Measurements from ENCODE around the gene MICU1. TPM values are rescaled to one million over a fixed set of nuclear protein-coding genes. Genes with fewer than 3 reads are reported as not detected.

The MICU1 gene
- total and polyA plus RNA-seq, 2 donors from 2014 or later, result 46.3 to 89.9 TPM

GRCh38 chr10:72515455-72515854, 110.4 kb downstream of the MICU1 start:
- FAIRE-seq, result no peak
- H3K4me1 ChIP-seq (ENCODE audit: control insufficient read depth in 2 of 3, insufficient read depth in 2 of 3, low read depth in 1 of 3, low read length in 3 of 3), result no peaks in the 10 kb centered on the region

GRCh38 chr10:72513910-72514309, 112.0 kb downstream of the MICU1 start:
- intact Hi-C loops (cut with DNase I), result no loop called here
- H3K4me3 ChIP-seq (ENCODE audit: low read length in 3 of 3), result no peak overlapping the region
- no peak overlapping the region for H3K9ac ChIP-seq (ENCODE audit: low read length in 3 of 3)
- no peaks in the 10 kb centered on the region for H3K9me3 ChIP-seq (ENCODE audit: control insufficient read depth in 2 of 3, insufficient read depth in 1 of 3, low read length in 3 of 3)
- no peak overlapping the region for H3K27ac ChIP-seq (ENCODE audit: low read depth in 2 of 2, low read length in 2 of 2)
- no peaks in the 10 kb centered on the region for H3K27me3 ChIP-seq (ENCODE audit: control insufficient read depth, insufficient read depth, low read length)
- H3K36me3 ChIP-seq (ENCODE audit: control insufficient read depth in 2 of 3, insufficient read depth in 3 of 3, low read length in 3 of 3), result no peaks in the 10 kb centered on the region
- no peaks in the 10 kb centered on the region for H3K4me1 ChIP-seq (ENCODE audit: control insufficient read depth in 2 of 3, insufficient read depth in 2 of 3, low read depth in 1 of 3, low read length in 3 of 3)
- FAIRE-seq (no peak), DNase-seq (no peak)
- TF ChIP-seq CTCF (IDR thresholded peaks at IDR 0.05; ENCODE audit: borderline replicate concordance, extremely low read depth, insufficient read depth), result no peak

More at GRCh38 chr10:72515455-72515854, 110.4 kb downstream of the MICU1 start:
- Histone ChIP-seq H3K27me3 (ENCODE audit: control insufficient read depth, insufficient read depth, low read length) (no peaks in the 10 kb centered on the region), H3K4me3 (ENCODE audit: low read length in 3 of 3) (no peak overlapping the region), H3K36me3 (ENCODE audit: control insufficient read depth in 2 of 3, insufficient read depth in 3 of 3, low read length in 3 of 3) (no peaks in the 10 kb centered on the region), H3K9me3 (ENCODE audit: control insufficient read depth in 2 of 3, insufficient read depth in 1 of 3, low read length in 3 of 3) (no peaks in the 10 kb centered on the region), H3K27ac (ENCODE audit: low read depth in 2 of 2, low read length in 2 of 2) (no peak overlapping the region), H3K9ac (ENCODE audit: low read length in 3 of 3) (no peak overlapping the region)
- TF ChIP-seq CTCF (IDR thresholded peaks at IDR 0.05; ENCODE audit: borderline replicate concordance, extremely low read depth, insufficient read depth), result no peak
- intact Hi-C loops (cut with DNase I), result no loop called here
- DNase-seq, result no peak

- intact Hi-C loops (cut with DNase I), result no loop called here
- Histone ChIP-seq H3K36me3 (ENCODE audit: control insufficient read depth in 2 of 3, insufficient read depth in 3 of 3, low read length in 3 of 3) (peaks cover 0 to 2% (median 0%) of the 10 kb centered on the region in 3 donors), H3K4me1 (ENCODE audit: control insufficient read depth in 2 of 3, insufficient read depth in 2 of 3, low read depth in 1 of 3, low read length in 3 of 3) (no peaks in the 10 kb centered on the region), H3K9me3 (ENCODE audit: control insufficient read depth in 2 of 3, insufficient read depth in 1 of 3, low read length in 3 of 3) (no peaks in the 10 kb centered on the region), H3K27me3 (ENCODE audit: control insufficient read depth, insufficient read depth, low read length) (no peaks in the 10 kb centered on the region), H3K27ac (ENCODE audit: low read depth in 2 of 2, low read length in 2 of 2) (no peak overlapping the region), H3K9ac (ENCODE audit: low read length in 3 of 3) (no peak overlapping the region), H3K4me3 (ENCODE audit: low read length in 3 of 3) (no peak overlapping the region)
- no peak for TF ChIP-seq CTCF (IDR thresholded peaks at IDR 0.05; ENCODE audit: borderline replicate concordance, extremely low read depth, insufficient read depth)
- DNase-seq (no peak), FAIRE-seq (no peak)
Observed at GRCh38 chr10:72511459-72511858, 114.4 kb downstream of the MICU1 start.

- no peak for TF ChIP-seq CTCF (IDR thresholded peaks at IDR 0.05; ENCODE audit: borderline replicate concordance, extremely low read depth, insufficient read depth)
- intact Hi-C loops (cut with DNase I), result no loop called here
- no peak overlapping the region for H3K27ac ChIP-seq (ENCODE audit: low read depth in 2 of 2, low read length in 2 of 2)
- DNase-seq, result no peak
- no peaks in the 10 kb centered on the region for H3K9me3 ChIP-seq (ENCODE audit: control insufficient read depth in 2 of 3, insufficient read depth in 1 of 3, low read length in 3 of 3)
- FAIRE-seq, result no peak
- no peaks in the 10 kb centered on the region for H3K4me1 ChIP-seq (ENCODE audit: control insufficient read depth in 2 of 3, insufficient read depth in 2 of 3, low read depth in 1 of 3, low read length in 3 of 3)
- H3K9ac ChIP-seq (ENCODE audit: low read length in 3 of 3), result no peak overlapping the region
- peaks cover 0 to 2% (median 0%) of the 10 kb centered on the region in 3 donors for H3K36me3 ChIP-seq (ENCODE audit: control insufficient read depth in 2 of 3, insufficient read depth in 3 of 3, low read length in 3 of 3)
- H3K27me3 ChIP-seq (ENCODE audit: control insufficient read depth, insufficient read depth, low read length), result no peaks in the 10 kb centered on the region
- no peak overlapping the region for H3K4me3 ChIP-seq (ENCODE audit: low read length in 3 of 3)
Observed at GRCh38 chr10:72509941-72510340, 115.9 kb downstream of the MICU1 start.

Measured in kidney (tissue), 14 donors.